ENCODE results near the gene ELMO1.

The ELMO1 gene

GRCh38 chr7:37009125-37009675 lies 439.5 kb downstream of the ELMO1 start:
- DNase-seq (ENCODE audit: low spot score) (no peak), ATAC-seq (ENCODE audit: low read depth) (no peak)
- Histone ChIP-seq H3K27me3 (ENCODE audit: insufficient read depth, poor library complexity, severe bottlenecking) (no peaks in the 10 kb centered on the region), H3K4me3 (ENCODE audit: severe bottlenecking) (no peak overlapping the region), H3K9me3 (ENCODE audit: severe bottlenecking) (no peaks in the 10 kb centered on the region), H3K4me1 (ENCODE audit: insufficient read depth, poor library complexity, severe bottlenecking) (no peaks in the 10 kb centered on the region), H3K36me3 (ENCODE audit: low read depth) (no peaks in the 10 kb centered on the region), H3K27ac (ENCODE audit: poor library complexity, severe bottlenecking) (no peak overlapping the region)
- TF ChIP-seq CTCF (IDR thresholded peaks at IDR 0.05; ENCODE audit: poor library complexity, severe bottlenecking) = no peak

GRCh38 chr7:37007691-37008090 lies 441.0 kb downstream of the ELMO1 start:
- Histone ChIP-seq H3K27me3 (ENCODE audit: insufficient read depth, poor library complexity, severe bottlenecking) (no peaks in the 10 kb centered on the region), H3K27ac (ENCODE audit: poor library complexity, severe bottlenecking) (no peak overlapping the region), H3K36me3 (ENCODE audit: low read depth) (no peaks in the 10 kb centered on the region), H3K4me3 (ENCODE audit: severe bottlenecking) (no peak overlapping the region), H3K9me3 (ENCODE audit: severe bottlenecking) (no peaks in the 10 kb centered on the region), H3K4me1 (ENCODE audit: insufficient read depth, poor library complexity, severe bottlenecking) (no peaks in the 10 kb centered on the region)
- DNase-seq (ENCODE audit: low spot score) = no peak
- no peak for TF ChIP-seq CTCF (IDR thresholded peaks at IDR 0.05; ENCODE audit: poor library complexity, severe bottlenecking)
- no peak for ATAC-seq (ENCODE audit: low read depth)

GRCh38 chr7:37007268-37007667 lies 441.4 kb downstream of the ELMO1 start:
- H3K27me3 ChIP-seq (ENCODE audit: insufficient read depth, poor library complexity, severe bottlenecking) = no peaks in the 10 kb centered on the region
- TF ChIP-seq CTCF (IDR thresholded peaks at IDR 0.05; ENCODE audit: poor library complexity, severe bottlenecking) = no peak
- H3K9me3 ChIP-seq (ENCODE audit: severe bottlenecking) = no peaks in the 10 kb centered on the region
- no peaks in the 10 kb centered on the region for H3K4me1 ChIP-seq (ENCODE audit: insufficient read depth, poor library complexity, severe bottlenecking)
- no peak overlapping the region for H3K27ac ChIP-seq (ENCODE audit: poor library complexity, severe bottlenecking)
- no peak overlapping the region for H3K4me3 ChIP-seq (ENCODE audit: severe bottlenecking)
- H3K36me3 ChIP-seq (ENCODE audit: low read depth) = no peaks in the 10 kb centered on the region
- DNase-seq (ENCODE audit: low spot score) = no peak
- no peak for ATAC-seq (ENCODE audit: low read depth)

GRCh38 chr7:37006764-37007163 lies 441.9 kb downstream of the ELMO1 start:
- DNase-seq (ENCODE audit: low spot score) (no peak), ATAC-seq (ENCODE audit: low read depth) (no peak)
- no peak for TF ChIP-seq CTCF (IDR thresholded peaks at IDR 0.05; ENCODE audit: poor library complexity, severe bottlenecking)
- Histone ChIP-seq H3K9me3 (ENCODE audit: severe bottlenecking) (no peaks in the 10 kb centered on the region), H3K27me3 (ENCODE audit: insufficient read depth, poor library complexity, severe bottlenecking) (no peaks in the 10 kb centered on the region), H3K27ac (ENCODE audit: poor library complexity, severe bottlenecking) (no peak overlapping the region), H3K36me3 (ENCODE audit: low read depth) (no peaks in the 10 kb centered on the region), H3K4me3 (ENCODE audit: severe bottlenecking) (no peak overlapping the region), H3K4me1 (ENCODE audit: insufficient read depth, poor library complexity, severe bottlenecking) (no peaks in the 10 kb centered on the region)

- H3K4me1 ChIP-seq (ENCODE audit: insufficient read depth, poor library complexity, severe bottlenecking) = no peaks in the 10 kb centered on the region
- DNase-seq (ENCODE audit: low spot score) (no peak), ATAC-seq (ENCODE audit: low read depth) (no peak)
- no peak for TF ChIP-seq CTCF (IDR thresholded peaks at IDR 0.05; ENCODE audit: poor library complexity, severe bottlenecking)
- no peaks in the 10 kb centered on the region for H3K9me3 ChIP-seq (ENCODE audit: severe bottlenecking)
- H3K27ac ChIP-seq (ENCODE audit: poor library complexity, severe bottlenecking) = no peak overlapping the region
- H3K4me3 ChIP-seq (ENCODE audit: severe bottlenecking) = no peak overlapping the region
- H3K27me3 ChIP-seq (ENCODE audit: insufficient read depth, poor library complexity, severe bottlenecking) = peaks cover 9% of the 10 kb centered on the region
- no peaks in the 10 kb centered on the region for H3K36me3 ChIP-seq (ENCODE audit: low read depth)
Measured at GRCh38 chr7:37000511-37000910, 448.2 kb downstream of the ELMO1 start.

All from RWPE2 (cell line).